B cell (primary cell): Measurements from ENCODE around the gene THADA. TPM values are rescaled to one million over a fixed set of nuclear protein-coding genes. Genes with fewer than 3 reads are reported as not detected.

Experiments used
- ATAC-seq: fragments of 200-7000 bp; cut with Tn5 transposase; one replicate; pipeline ENCODE4 v1.10.0; 2021; ENCODE audit warnings: low read depth, mild to moderate bottlenecking, moderate number of reproducible peaks, moderate library complexity
- CTCF ChIA-PET: fragments of 350-600 bp; sonication (Branson Sonifier 250); formaldehyde crosslinking; loops from one replicate; lab custom pipeline; 2021; ENCODE audit warnings: antibody characterized with exemption, inconsistent platforms; lab: Charles Lee
- POLR2A ChIA-PET: fragments of 350-600 bp; sonication (Branson Sonifier 250); formaldehyde crosslinking; loops from one replicate; lab custom pipeline; 2021; ENCODE audit warnings: antibody characterized with exemption; lab: Charles Lee
- DNase-seq: peaks from one replicate; pipeline ENCODE4 v3.0.0; 2013
- H2AFZ ChIP-seq: 2 replicates; pipeline ENCODE4 v1.6.1; 2012; ENCODE audit warnings: mild to moderate bottlenecking, low read depth, low read length; ENCODE audit not compliant: insufficient read depth, poor library complexity, severe bottlenecking
- H3K27ac ChIP-seq, 2 donors: 1 replicate in 1 of 2; 2 replicates in 1 of 2; pipeline ENCODE4 v1.5.1; 2012 to 2013; ENCODE audit warnings: low read length in 2 of 2, mild to moderate bottlenecking in 2 of 2, moderate library complexity in 1 of 2
- H3K27me3 ChIP-seq, 4 experiments: fragments of 200-600 bp in 1 of 4; sonication (generic) in 1 of 4; replicated peaks in 1 of 4; 1 replicate in 2 of 4; 2 replicates in 2 of 4; pipeline versions ENCODE4 v1.6.1 to v1.7.0; 2013 to 2016; ENCODE audit warnings: low read length in 3 of 4, mild to moderate bottlenecking in 2 of 4, mixed read lengths in 1 of 4, moderate library complexity in 1 of 4; ENCODE audit not compliant: insufficient read depth in 4 of 4, control insufficient read depth in 3 of 4; ENCODE audit errors: control extremely low read depth in 1 of 4
- H3K36me3 ChIP-seq, 2 experiments: replicated peaks in 1 of 2; 1 replicate in 1 of 2; 2 replicates in 1 of 2; pipeline versions ENCODE4 v1.6.1 to v1.7.1; 2013; ENCODE audit warnings: low read length in 1 of 2; ENCODE audit not compliant: insufficient read depth in 2 of 2, control insufficient read depth in 1 of 2; ENCODE audit errors: control extremely low read depth in 1 of 2, extremely low read depth in 1 of 2
- H3K4me1 ChIP-seq, 2 donors: fragments of 200-600 bp in 1 of 2; sonication (generic) in 1 of 2; 1 replicate in 1 of 2; 2 replicates in 1 of 2; pipeline versions ENCODE4 v1.5.1 to v1.6.1; 2013 to 2017; ENCODE audit warnings: low read length in 2 of 2; ENCODE audit not compliant: control insufficient read depth in 2 of 2, insufficient read depth in 2 of 2
- H3K4me2 ChIP-seq: replicated peaks from 2 replicates; pipeline ENCODE3; 2012; ENCODE audit warnings: mild to moderate bottlenecking, low read depth, low read length; ENCODE audit not compliant: poor library complexity, severe bottlenecking
- H3K4me3 ChIP-seq, 5 experiments: fragments of 200-600 bp in 1 of 5; sonication (generic) in 1 of 5; 1 replicate in 3 of 5; 2 replicates in 2 of 5; pipeline versions ENCODE4 v1.5.1 to v1.7.0; 2011 to 2016; ENCODE audit warnings: low read length in 4 of 5, mild to moderate bottlenecking in 4 of 5, low read depth in 2 of 5, control low read depth in 1 of 5, moderate library complexity in 1 of 5; ENCODE audit not compliant: insufficient read depth in 1 of 5; ENCODE audit errors: control extremely low read depth in 1 of 5, extremely low read depth in 1 of 5
- H3K79me2 ChIP-seq: fragments of 200-600 bp; sonication (generic); one replicate; pipeline ENCODE4 v1.6.0; 2016; ENCODE audit warnings: low read length; ENCODE audit not compliant: control insufficient read depth, insufficient read depth
- H3K9ac ChIP-seq: fragments of 200-600 bp; sonication (generic); 2 replicates; pipeline ENCODE4 v1.6.1; 2017; ENCODE audit warnings: mild to moderate bottlenecking, low read length, moderate library complexity
- H3K9me3 ChIP-seq, 3 donors: one replicate each; pipeline versions ENCODE4 v1.6.1 to v1.7.1; 2013; ENCODE audit warnings: low read length in 2 of 3; ENCODE audit not compliant: control insufficient read depth in 2 of 3, insufficient read depth in 1 of 3; ENCODE audit errors: control extremely low read depth in 1 of 3
- H4K20me1 ChIP-seq: 2 replicates; pipeline ENCODE4 v1.6.0; 2012; ENCODE audit warnings: mild to moderate bottlenecking, low read length; ENCODE audit not compliant: insufficient read depth, control insufficient read depth, poor library complexity, severe bottlenecking
- H3K27ac Mint-ChIP-seq: one replicate; pipeline ENCODE4 v1.8.0; 2021; ENCODE audit warnings: mixed read lengths
- H3K27me3 Mint-ChIP-seq: one replicate; pipeline ENCODE4 v1.8.0; 2021; ENCODE audit warnings: mixed read lengths
- H3K4me1 Mint-ChIP-seq: one replicate; pipeline ENCODE4 v1.8.0; 2021; ENCODE audit warnings: mixed read lengths
- H3K4me3 Mint-ChIP-seq: one replicate; pipeline ENCODE4 v1.8.0; 2021; ENCODE audit warnings: mixed read lengths
- H3K9me3 Mint-ChIP-seq: one replicate; pipeline ENCODE4 v1.8.0; 2022; ENCODE audit warnings: mixed read lengths; ENCODE audit not compliant: insufficient read depth
- EZH2 ChIP-seq: IDR thresholded peaks from 2 replicates; pipeline ENCODE4 v1.6.1; 2012; ENCODE audit warnings: borderline replicate concordance, low read depth, mild to moderate bottlenecking, moderate library complexity, low read length; ENCODE audit not compliant: insufficient read depth, poor library complexity, severe bottlenecking
- WGBS: methylation state at CpG from one replicate; pipeline ENCODE4 v1.1.5; 2013; ENCODE audit warnings: missing lambda C conversion rate; ENCODE audit not compliant: insufficient coverage; 5-methylcytosine and 5-hydroxymethylcytosine counted together
- intact Hi-C: fragments of 100-400 bp; cut with micrococcal nuclease; formaldehyde crosslinking; loops from one replicate; pipeline ENCODE4 v1.10.0; 2022
- polyA plus RNA-seq: library from polyadenylated mRNA; depleted of rRNA; stranded (reverse); fragments of >200 nt; gene quantifications from 2 replicates; pipeline ENCODE4 v1.2.3, GENCODE V29; 2012
- total RNA-seq, 2 donors: library from RNA; stranded (reverse); fragments of 120-200 nt in 1 of 2; gene quantifications; 1 replicate in 1 of 2; 2 replicates in 1 of 2; pipeline versions ENCODE4 v1.2.3 to v1.2.4, GENCODE V29; 2013 to 2022
- TF ChIP-seq, protein P1 (sequence below): fragments of 200-600 bp; IDR thresholded peaks from one replicate; pipeline ENCODE4 v1.8.0; 2022; ENCODE audit warnings: antibody characterized with exemption, mild to moderate bottlenecking

THADA gene
- total and polyA plus RNA-seq, 2 donors (not counting 1 experiment from before 2014, with no cell fraction given), result 17.6 to 48.5 TPM

DNA sequence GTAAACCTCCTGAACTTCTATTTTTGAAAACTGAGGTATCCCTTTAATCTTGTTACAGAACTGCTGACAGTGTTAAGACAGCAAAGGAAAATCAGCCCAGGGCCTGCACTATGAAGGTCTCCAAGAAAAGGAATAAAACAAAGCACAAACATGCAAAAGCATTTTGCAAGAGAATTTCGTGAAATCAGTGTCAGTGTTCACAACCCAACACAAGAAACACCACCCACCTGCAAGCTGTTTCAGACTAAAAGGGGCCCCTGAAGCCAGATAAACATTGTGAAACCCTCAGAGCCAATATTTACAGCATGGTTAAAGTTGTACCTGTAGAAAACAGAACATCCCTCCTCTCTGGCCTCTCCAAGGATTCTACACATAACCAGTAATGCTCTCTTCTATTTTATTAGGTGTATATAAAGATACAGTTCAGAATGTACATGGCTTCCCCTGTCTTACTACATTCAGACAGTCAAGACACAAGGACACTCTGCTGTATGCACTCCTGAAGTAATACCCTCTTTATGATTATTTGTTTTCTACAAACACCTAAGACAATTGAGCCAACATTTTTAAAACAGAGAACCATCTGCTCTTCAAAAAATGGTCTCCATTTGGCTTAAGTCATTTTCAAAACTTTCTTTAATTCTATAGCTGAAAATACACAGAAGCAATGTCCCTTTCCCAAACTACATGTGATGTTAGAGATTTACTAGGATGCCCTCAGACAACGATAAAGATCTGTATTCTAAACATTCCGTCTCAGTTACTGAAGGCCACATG lies 219.9 kb downstream of the THADA start:
- TF ChIP-seq EZH2, result no peak
- TF ChIP-seq, protein P1, sequence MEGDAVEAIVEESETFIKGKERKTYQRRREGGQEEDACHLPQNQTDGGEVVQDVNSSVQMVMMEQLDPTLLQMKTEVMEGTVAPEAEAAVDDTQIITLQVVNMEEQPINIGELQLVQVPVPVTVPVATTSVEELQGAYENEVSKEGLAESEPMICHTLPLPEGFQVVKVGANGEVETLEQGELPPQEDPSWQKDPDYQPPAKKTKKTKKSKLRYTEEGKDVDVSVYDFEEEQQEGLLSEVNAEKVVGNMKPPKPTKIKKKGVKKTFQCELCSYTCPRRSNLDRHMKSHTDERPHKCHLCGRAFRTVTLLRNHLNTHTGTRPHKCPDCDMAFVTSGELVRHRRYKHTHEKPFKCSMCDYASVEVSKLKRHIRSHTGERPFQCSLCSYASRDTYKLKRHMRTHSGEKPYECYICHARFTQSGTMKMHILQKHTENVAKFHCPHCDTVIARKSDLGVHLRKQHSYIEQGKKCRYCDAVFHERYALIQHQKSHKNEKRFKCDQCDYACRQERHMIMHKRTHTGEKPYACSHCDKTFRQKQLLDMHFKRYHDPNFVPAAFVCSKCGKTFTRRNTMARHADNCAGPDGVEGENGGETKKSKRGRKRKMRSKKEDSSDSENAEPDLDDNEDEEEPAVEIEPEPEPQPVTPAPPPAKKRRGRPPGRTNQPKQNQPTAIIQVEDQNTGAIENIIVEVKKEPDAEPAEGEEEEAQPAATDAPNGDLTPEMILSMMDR, result no peak
- Mint-ChIP-seq H3K27me3 (no peaks in the 10 kb centered on the region), H3K27ac (no peak overlapping the region), H3K4me3 (no peak overlapping the region), H3K9me3 (no peaks in the 10 kb centered on the region), H3K4me1 (no peaks in the 10 kb centered on the region)
- Histone ChIP-seq H3K36me3 (peaks cover 8 to 10% of the 10 kb centered on the region in 2 experiments), H3K27ac (no peak overlapping the region), H3K9ac (no peak overlapping the region), H3K4me1 (no peaks in the 10 kb centered on the region), H2AFZ (no peak overlapping the region), H3K4me2 (no peak overlapping the region), H3K4me3 (no peak overlapping the region), H3K27me3 (no peaks in the 10 kb centered on the region), H4K20me1 (no peaks in the 10 kb centered on the region), H3K9me3 (no peaks in the 10 kb centered on the region), H3K79me2 (no peaks in the 10 kb centered on the region)
- ChIA-PET POLR2A (no interaction called here), CTCF (interaction anchor here (1.5 kb wide), 1 partner anchor 428 kb away, joined by 3 read pairs; no protein-coding TSS in a partner anchor)
- no CpG with 5 or more reads among the region's 3 CpGs for WGBS
- no peak for DNase-seq
- ATAC-seq, result no peak
- intact Hi-C loops, result no loop called here

GRCh38 chr2:43372416-43373081 lies 223.3 kb downstream of the THADA start:
- Histone ChIP-seq H3K4me1 (no peaks in the 10 kb centered on the region), H3K36me3 (peaks cover 0 to 7% of the 10 kb centered on the region in 2 experiments), H3K4me2 (no peak overlapping the region), H3K79me2 (no peaks in the 10 kb centered on the region), H3K4me3 (no peak overlapping the region), H4K20me1 (no peaks in the 10 kb centered on the region), H3K27ac (no peak overlapping the region), H3K9ac (no peak overlapping the region), H3K27me3 (no peaks in the 10 kb centered on the region), H3K9me3 (peaks cover 0 to 9% (median 0%) of the 10 kb centered on the region in 3 donors), H2AFZ (no peak overlapping the region)
- 100% methylated on average over 1 of the region's 8 CpGs for WGBS
- H3K27me3 Mint-ChIP-seq, result no peaks in the 10 kb centered on the region
- ChIA-PET CTCF (no interaction called here), POLR2A (no interaction called here)
- intact Hi-C loops, result no loop called here
- ATAC-seq (no peak), DNase-seq (no peak)
- TF ChIP-seq, protein P1, result no peak
- no peak for TF ChIP-seq EZH2
- H3K27ac Mint-ChIP-seq, result no peak overlapping the region
- peaks cover 2% of the 10 kb centered on the region for H3K9me3 Mint-ChIP-seq
- H3K4me1 Mint-ChIP-seq, result peaks cover 7% of the 10 kb centered on the region
- H3K4me3 Mint-ChIP-seq, result no peak overlapping the region
